Measurements from ENCODE around the gene NUCKS1.

The NUCKS1 gene

GRCh38 chr1:205780335-205780734 is 30.4 kb upstream of the NUCKS1 start:
- Mint-ChIP-seq H3K9me3 (no peaks in the 10 kb centered on the region), H3K4me3 (no peak overlapping the region), H3K27me3 (ENCODE audit: low read depth) (no peaks in the 10 kb centered on the region), H3K4me1 (ENCODE audit: low read depth) (peaks cover 26% of the 10 kb centered on the region), H3K36me3 (ENCODE audit: low read depth) (peaks cover under 1% of the 10 kb centered on the region), H3K27ac (no peak overlapping the region)

GRCh38 chr1:205777994-205778393 is 28.0 kb upstream of the NUCKS1 start:
- Mint-ChIP-seq H3K4me3 (no peak overlapping the region), H3K27me3 (ENCODE audit: low read depth) (no peaks in the 10 kb centered on the region), H3K36me3 (ENCODE audit: low read depth) (peaks cover 14% of the 10 kb centered on the region), H3K4me1 (ENCODE audit: low read depth) (peaks cover 38% of the 10 kb centered on the region), H3K9me3 (no peaks in the 10 kb centered on the region), H3K27ac (no peak overlapping the region)

GRCh38 chr1:205775717-205776056 is 25.7 kb upstream of the NUCKS1 start:
- Mint-ChIP-seq H3K4me3 (peak overlapping the region; percentile 97), H3K9me3 (no peaks in the 10 kb centered on the region), H3K36me3 (ENCODE audit: low read depth) (peaks cover 29% of the 10 kb centered on the region), H3K27ac (peak overlapping the region; percentile 98), H3K27me3 (ENCODE audit: low read depth) (no peaks in the 10 kb centered on the region), H3K4me1 (ENCODE audit: low read depth) (peaks cover 52% of the 10 kb centered on the region)

- Mint-ChIP-seq H3K4me1 (ENCODE audit: low read depth) (peaks cover 53% of the 10 kb centered on the region), H3K9me3 (no peaks in the 10 kb centered on the region), H3K36me3 (ENCODE audit: low read depth) (peaks cover 34% of the 10 kb centered on the region), H3K27ac (peak within 1 kb of the TSS; percentile 98), H3K27me3 (ENCODE audit: low read depth) (no peaks in the 10 kb centered on the region), H3K4me3 (peak within 1 kb of the TSS; percentile 97)
Measured at GRCh38 chr1:205775015-205775716, 25.2 kb upstream of the NUCKS1 start, which contains the start of gene RAB29. Gene RAB29 (minus strand): TSS chr1:205775482. CDS start chr1:205774956, 526 bp downstream.

- Mint-ChIP-seq H3K36me3 (ENCODE audit: low read depth) (peaks cover 41% of the 10 kb centered on the region), H3K9me3 (no peaks in the 10 kb centered on the region), H3K4me3 (peak overlapping the region; percentile 97), H3K27ac (peak overlapping the region; percentile 98), H3K4me1 (ENCODE audit: low read depth) (peaks cover 53% of the 10 kb centered on the region), H3K27me3 (ENCODE audit: low read depth) (no peaks in the 10 kb centered on the region)
Measured at GRCh38 chr1:205774198-205775014, 24.4 kb upstream of the NUCKS1 start.

- H3K36me3 Mint-ChIP-seq (ENCODE audit: low read depth) = peaks cover 52% of the 10 kb centered on the region
- peak overlapping the region; percentile 68 for H3K4me3 Mint-ChIP-seq
- H3K27ac Mint-ChIP-seq = peak overlapping the region; percentile 67
- H3K27me3 Mint-ChIP-seq (ENCODE audit: low read depth) = no peaks in the 10 kb centered on the region
- H3K4me1 Mint-ChIP-seq (ENCODE audit: low read depth) = peaks cover 51% of the 10 kb centered on the region
- H3K9me3 Mint-ChIP-seq = no peaks in the 10 kb centered on the region
Measured at GRCh38 chr1:205772607-205773032, 22.6 kb upstream of the NUCKS1 start.

GRCh38 chr1:205770618-205771017 is 20.6 kb upstream of the NUCKS1 start:
- Mint-ChIP-seq H3K27ac (no peak overlapping the region), H3K27me3 (ENCODE audit: low read depth) (no peaks in the 10 kb centered on the region), H3K9me3 (no peaks in the 10 kb centered on the region), H3K4me3 (peak overlapping the region; percentile 14), H3K4me1 (ENCODE audit: low read depth) (peaks cover 47% of the 10 kb centered on the region), H3K36me3 (ENCODE audit: low read depth) (peaks cover 61% of the 10 kb centered on the region)

- Mint-ChIP-seq H3K4me1 (ENCODE audit: low read depth) (peaks cover 44% of the 10 kb centered on the region), H3K36me3 (ENCODE audit: low read depth) (peaks cover 59% of the 10 kb centered on the region)
Measured at GRCh38 chr1:205769641-205770365, 19.8 kb upstream of the NUCKS1 start.

GRCh38 chr1:205767248-205767647 is 17.3 kb upstream of the NUCKS1 start:
- H3K4me1 Mint-ChIP-seq (ENCODE audit: low read depth) = peaks cover 26% of the 10 kb centered on the region
- no peak overlapping the region for H3K4me3 Mint-ChIP-seq
- no peaks in the 10 kb centered on the region for H3K27me3 Mint-ChIP-seq (ENCODE audit: low read depth)
- no peak overlapping the region for H3K27ac Mint-ChIP-seq
- peaks cover 43% of the 10 kb centered on the region for H3K36me3 Mint-ChIP-seq (ENCODE audit: low read depth)
- no peaks in the 10 kb centered on the region for H3K9me3 Mint-ChIP-seq

More at GRCh38 chr1:205769641-205770365, 19.8 kb upstream of the NUCKS1 start:
- Mint-ChIP-seq H3K27me3 (ENCODE audit: low read depth) (no peaks in the 10 kb centered on the region), H3K9me3 (no peaks in the 10 kb centered on the region), H3K27ac (no peak overlapping the region), H3K4me3 (no peak overlapping the region)

- no peak overlapping the region for H3K27ac Mint-ChIP-seq
- peaks cover 39% of the 10 kb centered on the region for H3K36me3 Mint-ChIP-seq (ENCODE audit: low read depth)
- peaks cover 19% of the 10 kb centered on the region for H3K4me1 Mint-ChIP-seq (ENCODE audit: low read depth)
Measured at GRCh38 chr1:205766570-205766969, 16.6 kb upstream of the NUCKS1 start.

GRCh38 chr1:205766038-205766437 is 16.1 kb upstream of the NUCKS1 start:
- Mint-ChIP-seq H3K4me3 (no peak overlapping the region), H3K9me3 (no peaks in the 10 kb centered on the region), H3K4me1 (ENCODE audit: low read depth) (peaks cover 15% of the 10 kb centered on the region), H3K36me3 (ENCODE audit: low read depth) (peaks cover 38% of the 10 kb centered on the region), H3K27ac (no peak overlapping the region), H3K27me3 (ENCODE audit: low read depth) (no peaks in the 10 kb centered on the region)

More at GRCh38 chr1:205766570-205766969, 16.6 kb upstream of the NUCKS1 start:
- H3K9me3 Mint-ChIP-seq = no peaks in the 10 kb centered on the region
- no peaks in the 10 kb centered on the region for H3K27me3 Mint-ChIP-seq (ENCODE audit: low read depth)
- no peak overlapping the region for H3K4me3 Mint-ChIP-seq

GRCh38 chr1:205764578-205764977 is 14.6 kb upstream of the NUCKS1 start:
- Mint-ChIP-seq H3K27ac (no peak overlapping the region), H3K4me1 (ENCODE audit: low read depth) (peaks cover 10% of the 10 kb centered on the region), H3K27me3 (ENCODE audit: low read depth) (no peaks in the 10 kb centered on the region), H3K9me3 (no peaks in the 10 kb centered on the region), H3K36me3 (ENCODE audit: low read depth) (peaks cover 28% of the 10 kb centered on the region), H3K4me3 (no peak overlapping the region)

GRCh38 chr1:205763980-205764379 is 14.0 kb upstream of the NUCKS1 start:
- H3K9me3 Mint-ChIP-seq = no peaks in the 10 kb centered on the region
- H3K4me3 Mint-ChIP-seq = no peak overlapping the region
- H3K36me3 Mint-ChIP-seq (ENCODE audit: low read depth) = peaks cover 22% of the 10 kb centered on the region
- no peak overlapping the region for H3K27ac Mint-ChIP-seq
- no peaks in the 10 kb centered on the region for H3K27me3 Mint-ChIP-seq (ENCODE audit: low read depth)
- H3K4me1 Mint-ChIP-seq (ENCODE audit: low read depth) = peaks cover 9% of the 10 kb centered on the region

- Mint-ChIP-seq H3K27ac (no peak overlapping the region), H3K36me3 (ENCODE audit: low read depth) (peaks cover 9% of the 10 kb centered on the region), H3K9me3 (no peaks in the 10 kb centered on the region), H3K4me3 (no peak overlapping the region), H3K4me1 (ENCODE audit: low read depth) (peaks cover 1% of the 10 kb centered on the region), H3K27me3 (ENCODE audit: low read depth) (no peaks in the 10 kb centered on the region)
Measured at GRCh38 chr1:205760606-205761005, 10.6 kb upstream of the NUCKS1 start.

Measured in T-helper 1 cell treated with Interleukin-12 subunit alpha and Interleukin-12 subunit beta and Interleukin-4 antibody, amounts not matched to agents 30 μg/mL and 1 μg/mL, for 36 hours (primary cell).